ENCODE measurements around the gene ZNF836.

DNA sequence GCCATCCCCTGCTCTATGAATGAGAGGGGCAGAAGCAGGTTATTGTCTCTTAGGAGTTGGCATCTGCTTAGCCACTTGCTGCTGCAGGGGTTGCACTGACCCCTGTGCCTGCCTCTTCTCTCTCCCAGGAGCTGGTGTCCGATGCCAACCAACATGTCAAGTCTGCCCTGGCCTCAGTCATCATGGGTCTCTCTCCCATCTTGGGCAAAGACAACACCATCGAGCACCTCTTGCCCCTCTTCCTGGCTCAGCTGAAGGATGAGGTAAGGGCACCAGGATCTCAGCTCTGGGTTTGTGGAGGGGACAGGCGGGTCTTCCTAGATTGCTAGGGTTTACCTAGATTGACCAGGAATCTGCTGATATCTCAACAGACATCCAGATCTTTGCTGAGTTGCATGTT, 45.0 kb upstream of the ZNF836 start:
- TF ChIP-seq, protein P1, sequence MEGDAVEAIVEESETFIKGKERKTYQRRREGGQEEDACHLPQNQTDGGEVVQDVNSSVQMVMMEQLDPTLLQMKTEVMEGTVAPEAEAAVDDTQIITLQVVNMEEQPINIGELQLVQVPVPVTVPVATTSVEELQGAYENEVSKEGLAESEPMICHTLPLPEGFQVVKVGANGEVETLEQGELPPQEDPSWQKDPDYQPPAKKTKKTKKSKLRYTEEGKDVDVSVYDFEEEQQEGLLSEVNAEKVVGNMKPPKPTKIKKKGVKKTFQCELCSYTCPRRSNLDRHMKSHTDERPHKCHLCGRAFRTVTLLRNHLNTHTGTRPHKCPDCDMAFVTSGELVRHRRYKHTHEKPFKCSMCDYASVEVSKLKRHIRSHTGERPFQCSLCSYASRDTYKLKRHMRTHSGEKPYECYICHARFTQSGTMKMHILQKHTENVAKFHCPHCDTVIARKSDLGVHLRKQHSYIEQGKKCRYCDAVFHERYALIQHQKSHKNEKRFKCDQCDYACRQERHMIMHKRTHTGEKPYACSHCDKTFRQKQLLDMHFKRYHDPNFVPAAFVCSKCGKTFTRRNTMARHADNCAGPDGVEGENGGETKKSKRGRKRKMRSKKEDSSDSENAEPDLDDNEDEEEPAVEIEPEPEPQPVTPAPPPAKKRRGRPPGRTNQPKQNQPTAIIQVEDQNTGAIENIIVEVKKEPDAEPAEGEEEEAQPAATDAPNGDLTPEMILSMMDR (IDR thresholded peaks at IDR 0.05), result no peak
- TF ChIP-seq POLR2A (IDR thresholded peaks at IDR 0.05), result no peak

Measured in Peyer's patch (tissue), 4 donors.